ENCODE results near the gene ZBTB37. TPM values are rescaled to one million over a fixed set of nuclear protein-coding genes. Genes with fewer than 3 reads are reported as not detected.

ZBTB37 gene
- total and polyA plus RNA-seq, 9 of the 15 experiments (the other 6 are each of a cell fraction or from before 2014, with no cell fraction given) = 1.3 to 13.9 (median 5.4) TPM

DNA sequence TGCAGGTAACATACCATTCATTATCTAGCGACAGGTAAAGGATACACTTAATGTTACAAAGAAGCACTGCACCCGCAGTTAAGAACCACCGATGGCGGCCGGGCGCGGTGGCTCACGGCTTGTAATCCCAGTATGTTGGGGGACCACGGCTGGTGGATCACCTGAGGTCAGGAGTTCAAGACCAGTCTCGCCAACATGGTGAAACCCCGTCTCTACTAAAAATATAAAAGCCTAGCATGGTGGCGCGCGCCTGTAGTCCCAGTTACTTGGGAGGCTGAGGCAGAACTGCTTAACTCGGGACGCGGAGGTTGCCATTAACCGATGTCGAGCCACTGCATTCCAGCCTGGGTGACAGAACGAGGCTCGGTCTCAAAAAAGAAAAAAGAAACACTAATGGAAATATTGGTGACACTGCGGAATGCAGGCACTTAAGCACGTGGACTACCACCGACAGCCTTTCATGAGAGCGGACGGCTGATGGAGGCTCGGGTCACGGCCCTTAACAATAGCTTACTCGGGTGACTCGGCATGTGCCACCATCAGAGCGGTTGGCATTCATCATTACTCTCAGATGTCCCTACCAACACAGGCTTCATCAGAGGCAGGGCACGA lies 933 bp upstream of the ZBTB37 start (continued):
- TF ChIP-seq HNRNPUL1 (IDR thresholded peaks at IDR 0.05; ENCODE audit: low read length) (peak; percentile 96), SNRNP70 (optimal IDR thresholded peaks at IDR 0.05; ENCODE audit: low read depth, low read length) (peak; percentile 100), ZNF695 (CRISPR knock-in tag; IDR thresholded peaks at IDR 0.05) (0 out of 2 replicates have a peak, but pooled peaks have one; percentile 22), HNRNPL (IDR thresholded peaks at IDR 0.05; ENCODE audit: low read depth, low read length) (peak; percentile 94), ZNF197 (CRISPR knock-in tag; IDR thresholded peaks at IDR 0.05; ENCODE audit: low read depth) (no peak), MCM2 (IDR thresholded peaks at IDR 0.05; ENCODE audit: low read depth) (no peak), JUN (IDR thresholded peaks at IDR 0.05; ENCODE audit: borderline replicate concordance, low read depth, low read length) (no peak), JUN (CRISPR knock-in tag; IDR thresholded peaks at IDR 0.05; ENCODE audit: borderline replicate concordance) (peak; percentile 95; the same call in 1 of the 2 replicates), KLF6 (CRISPR knock-in tag; IDR thresholded peaks at IDR 0.05; ENCODE audit: borderline replicate concordance) (no peak), KLF13 (tag; IDR thresholded peaks at IDR 0.05; ENCODE audit: borderline replicate concordance, low read depth) (no peak), NR3C1 (CRISPR knock-in tag; IDR thresholded peaks at IDR 0.05) (peak; percentile 78; the same call in 1 of the 2 replicates), RBM22 (IDR thresholded peaks at IDR 0.05; ENCODE audit: low read depth, low read length, poor library complexity, severe bottlenecking) (peak; percentile 87), ZNF232 (CRISPR knock-in tag; IDR thresholded peaks at IDR 0.05) (peak; percentile 13; the same call in 1 of the 2 replicates), HDAC2 (IDR thresholded peaks at IDR 0.05) (0 out of 2 replicates have a peak, but pooled peaks have one; percentile 10), THRAP3 (IDR thresholded peaks at IDR 0.05; ENCODE audit: borderline replicate concordance) (0 out of 2 replicates have a peak, but pooled peaks have one; percentile 80), TAF15 (IDR thresholded peaks at IDR 0.05; ENCODE audit: low read depth, low read length) (peak; percentile 78; the same call in 1 of the 2 replicates), ZNF316 (IDR thresholded peaks at IDR 0.05) (peak; percentile 38; the same call in 1 of the 2 replicates)
- TF ChIP-seq, protein P1, sequence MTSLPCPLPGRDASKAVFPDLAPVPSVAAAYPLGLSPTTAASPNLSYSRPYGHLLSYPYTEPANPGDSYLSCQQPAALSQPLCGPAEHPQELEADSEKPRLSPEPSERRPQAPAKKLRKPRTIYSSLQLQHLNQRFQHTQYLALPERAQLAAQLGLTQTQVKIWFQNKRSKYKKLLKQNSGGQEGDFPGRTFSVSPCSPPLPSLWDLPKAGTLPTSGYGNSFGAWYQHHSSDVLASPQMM (CRISPR knock-in tag; IDR thresholded peaks at IDR 0.05) = 0 out of 2 replicates have a peak, but pooled peaks have one; percentile 21
- TF ChIP-seq, protein P2, sequence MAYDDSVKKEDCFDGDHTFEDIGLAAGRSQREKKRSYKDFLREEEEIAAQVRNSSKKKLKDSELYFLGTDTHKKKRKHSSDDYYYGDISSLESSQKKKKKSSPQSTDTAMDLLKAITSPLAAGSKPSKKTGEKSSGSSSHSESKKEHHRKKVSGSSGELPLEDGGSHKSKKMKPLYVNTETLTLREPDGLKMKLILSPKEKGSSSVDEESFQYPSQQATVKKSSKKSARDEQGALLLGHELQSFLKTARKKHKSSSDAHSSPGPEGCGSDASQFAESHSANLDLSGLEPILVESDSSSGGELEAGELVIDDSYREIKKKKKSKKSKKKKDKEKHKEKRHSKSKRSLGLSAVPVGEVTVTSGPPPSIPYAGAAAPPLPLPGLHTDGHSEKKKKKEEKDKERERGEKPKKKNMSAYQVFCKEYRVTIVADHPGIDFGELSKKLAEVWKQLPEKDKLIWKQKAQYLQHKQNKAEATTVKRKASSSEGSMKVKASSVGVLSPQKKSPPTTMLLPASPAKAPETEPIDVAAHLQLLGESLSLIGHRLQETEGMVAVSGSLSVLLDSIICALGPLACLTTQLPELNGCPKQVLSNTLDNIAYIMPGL (CRISPR knock-in tag; IDR thresholded peaks at IDR 0.05) = 0 out of 2 replicates have a peak, but pooled peaks have one; percentile 79
- TF ChIP-seq, protein P3, sequence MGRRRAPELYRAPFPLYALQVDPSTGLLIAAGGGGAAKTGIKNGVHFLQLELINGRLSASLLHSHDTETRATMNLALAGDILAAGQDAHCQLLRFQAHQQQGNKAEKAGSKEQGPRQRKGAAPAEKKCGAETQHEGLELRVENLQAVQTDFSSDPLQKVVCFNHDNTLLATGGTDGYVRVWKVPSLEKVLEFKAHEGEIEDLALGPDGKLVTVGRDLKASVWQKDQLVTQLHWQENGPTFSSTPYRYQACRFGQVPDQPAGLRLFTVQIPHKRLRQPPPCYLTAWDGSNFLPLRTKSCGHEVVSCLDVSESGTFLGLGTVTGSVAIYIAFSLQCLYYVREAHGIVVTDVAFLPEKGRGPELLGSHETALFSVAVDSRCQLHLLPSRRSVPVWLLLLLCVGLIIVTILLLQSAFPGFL (CRISPR knock-in tag; IDR thresholded peaks at IDR 0.05) = 0 out of 2 replicates have a peak, but pooled peaks have one; percentile 97
- TF ChIP-seq, protein P4, sequence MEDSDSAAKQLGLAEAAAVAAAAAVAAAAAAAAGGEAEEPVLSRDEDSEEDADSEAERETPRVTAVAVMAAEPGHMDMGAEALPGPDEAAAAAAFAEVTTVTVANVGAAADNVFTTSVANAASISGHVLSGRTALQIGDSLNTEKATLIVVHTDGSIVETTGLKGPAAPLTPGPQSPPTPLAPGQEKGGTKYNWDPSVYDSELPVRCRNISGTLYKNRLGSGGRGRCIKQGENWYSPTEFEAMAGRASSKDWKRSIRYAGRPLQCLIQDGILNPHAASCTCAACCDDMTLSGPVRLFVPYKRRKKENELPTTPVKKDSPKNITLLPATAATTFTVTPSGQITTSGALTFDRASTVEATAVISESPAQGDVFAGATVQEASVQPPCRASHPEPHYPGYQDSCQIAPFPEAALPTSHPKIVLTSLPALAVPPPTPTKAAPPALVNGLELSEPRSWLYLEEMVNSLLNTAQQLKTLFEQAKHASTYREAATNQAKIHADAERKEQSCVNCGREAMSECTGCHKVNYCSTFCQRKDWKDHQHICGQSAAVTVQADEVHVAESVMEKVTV (CRISPR knock-in tag; IDR thresholded peaks at IDR 0.05) = 0 out of 2 replicates have a peak, but pooled peaks have one; percentile 19
- TF ChIP-seq, protein P5, sequence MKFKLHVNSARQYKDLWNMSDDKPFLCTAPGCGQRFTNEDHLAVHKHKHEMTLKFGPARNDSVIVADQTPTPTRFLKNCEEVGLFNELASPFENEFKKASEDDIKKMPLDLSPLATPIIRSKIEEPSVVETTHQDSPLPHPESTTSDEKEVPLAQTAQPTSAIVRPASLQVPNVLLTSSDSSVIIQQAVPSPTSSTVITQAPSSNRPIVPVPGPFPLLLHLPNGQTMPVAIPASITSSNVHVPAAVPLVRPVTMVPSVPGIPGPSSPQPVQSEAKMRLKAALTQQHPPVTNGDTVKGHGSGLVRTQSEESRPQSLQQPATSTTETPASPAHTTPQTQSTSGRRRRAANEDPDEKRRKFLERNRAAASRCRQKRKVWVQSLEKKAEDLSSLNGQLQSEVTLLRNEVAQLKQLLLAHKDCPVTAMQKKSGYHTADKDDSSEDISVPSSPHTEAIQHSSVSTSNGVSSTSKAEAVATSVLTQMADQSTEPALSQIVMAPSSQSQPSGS (CRISPR knock-in tag; IDR thresholded peaks at IDR 0.05) = 0 out of 2 replicates have a peak, but pooled peaks have one; percentile 20

Data from K562 (cell line).